H9 (cell line): ENCODE data around the gene KDM4C. TPM values are rescaled to one million over a fixed set of nuclear protein-coding genes. Genes with fewer than 3 reads are reported as not detected.

Experiments used
- DNase-seq: peaks from one replicate; pipeline ENCODE4 v3.0.0-alpha.2; 2017
- H2AFZ ChIP-seq: one replicate; pipeline ENCODE4 v1.6.1; 2013; ENCODE audit warnings: mild to moderate bottlenecking, low read length, control low read depth, moderate library complexity
- H2AK5ac ChIP-seq: 2 replicates; pipeline ENCODE4 v1.6.1; 2013; ENCODE audit warnings: low read length, control low read depth, mixed read lengths; ENCODE audit not compliant: insufficient read length
- H2BK120ac ChIP-seq: one replicate; pipeline ENCODE4 v1.6.1; 2013; ENCODE audit warnings: low read depth, mild to moderate bottlenecking, low read length, control low read depth, inconsistent platforms; ENCODE audit not compliant: poor library complexity, severe bottlenecking
- H2BK12ac ChIP-seq: 2 replicates; pipeline ENCODE4 v1.6.1; 2013; ENCODE audit warnings: low read length, control low read depth, mixed read lengths, low read depth; ENCODE audit not compliant: insufficient read length
- H2BK15ac ChIP-seq: 2 replicates; pipeline ENCODE4 v1.6.1; 2013; ENCODE audit warnings: low read depth, low read length, control low read depth
- H2BK20ac ChIP-seq: one replicate; pipeline ENCODE4 v1.6.1; 2013; ENCODE audit warnings: low read depth, mild to moderate bottlenecking, low read length, control low read depth, inconsistent platforms; ENCODE audit not compliant: poor library complexity, severe bottlenecking
- H2BK5ac ChIP-seq: 2 replicates; pipeline ENCODE4 v1.6.1; 2013; ENCODE audit warnings: low read length, control low read depth, mixed read lengths; ENCODE audit not compliant: insufficient read length
- H3K14ac ChIP-seq: 2 replicates; pipeline ENCODE4 v1.6.1; 2013; ENCODE audit warnings: low read length, control low read depth; ENCODE audit not compliant: insufficient read depth
- H3K18ac ChIP-seq: 2 replicates; pipeline ENCODE4 v1.6.1; 2013; ENCODE audit warnings: low read depth, mild to moderate bottlenecking, mixed read lengths, low read length, control low read depth; ENCODE audit not compliant: insufficient read length
- H3K23ac ChIP-seq: 2 replicates; pipeline ENCODE4 v1.6.1; 2013; ENCODE audit warnings: low read length, control low read depth, mixed read lengths, low read depth; ENCODE audit not compliant: insufficient read length
- H3K23me2 ChIP-seq: 2 replicates; pipeline ENCODE4 v1.6.1; 2013; ENCODE audit warnings: low read depth, mild to moderate bottlenecking, mixed read lengths, low read length, control low read depth; ENCODE audit not compliant: insufficient read length, poor library complexity, severe bottlenecking
- H3K27ac ChIP-seq: 2 replicates; pipeline ENCODE4 v1.5.1; 2013; ENCODE audit warnings: low read length, control low read depth, mixed read lengths, low read depth; ENCODE audit not compliant: insufficient read length
- H3K27me3 ChIP-seq: 2 replicates; pipeline ENCODE4 v1.6.1; 2013; ENCODE audit warnings: low read length, control low read depth, inconsistent platforms; ENCODE audit not compliant: insufficient read depth
- H3K4ac ChIP-seq: 2 replicates; pipeline ENCODE4 v1.6.1; 2013; ENCODE audit warnings: low read depth, mild to moderate bottlenecking, control low read depth, inconsistent platforms, low read length, moderate library complexity
- H3K4me1 ChIP-seq: 2 replicates; pipeline ENCODE4 v1.6.1; 2013; ENCODE audit warnings: low read length, control low read depth, inconsistent platforms; ENCODE audit not compliant: insufficient read depth
- H3K4me2 ChIP-seq: 2 replicates; pipeline ENCODE4 v1.6.1; 2013; ENCODE audit warnings: low read length, control low read depth, mixed read lengths; ENCODE audit not compliant: insufficient read length, insufficient read depth
- H3K56ac ChIP-seq: 2 replicates; pipeline ENCODE4 v1.6.1; 2013; ENCODE audit warnings: low read depth, mild to moderate bottlenecking, mixed read lengths, low read length, control low read depth; ENCODE audit not compliant: insufficient read length
- H3K79me1 ChIP-seq: 2 replicates; pipeline ENCODE4 v1.6.1; 2013; ENCODE audit warnings: low read depth, mild to moderate bottlenecking, moderate library complexity, low read length, control low read depth, inconsistent platforms; ENCODE audit not compliant: insufficient read depth, poor library complexity, severe bottlenecking
- H3K79me2 ChIP-seq: 2 replicates; pipeline ENCODE4 v1.6.1; 2013; ENCODE audit warnings: low read length, control low read depth, inconsistent platforms; ENCODE audit not compliant: insufficient read depth
- H3K9ac ChIP-seq: 2 replicates; pipeline ENCODE4 v1.6.1; 2013; ENCODE audit warnings: low read length, control low read depth, mixed read lengths; ENCODE audit not compliant: insufficient read length; ENCODE audit errors: extremely low read depth
- H3K9me3 ChIP-seq: one replicate; pipeline ENCODE4 v1.6.1; 2013; ENCODE audit warnings: low read depth, low read length, inconsistent platforms; ENCODE audit not compliant: control insufficient read depth
- H3T11ph ChIP-seq: one replicate; pipeline ENCODE4 v1.6.1; 2013; ENCODE audit warnings: mild to moderate bottlenecking, low read length, control low read depth, inconsistent platforms
- H4K20me1 ChIP-seq: one replicate; pipeline ENCODE4 v1.6.1; 2013; ENCODE audit not compliant: control insufficient read depth, insufficient read length, insufficient read depth
- H4K5ac ChIP-seq: 2 replicates; pipeline ENCODE4 v1.6.1; 2013; ENCODE audit warnings: low read depth, mild to moderate bottlenecking, mixed read lengths, low read length, control low read depth; ENCODE audit not compliant: insufficient read length
- H4K8ac ChIP-seq: replicated peaks from 2 replicates; pipeline ENCODE4 v1.6.1; 2013; ENCODE audit warnings: low read length, control low read depth, mixed read lengths, low read depth; ENCODE audit not compliant: insufficient read length
- H4K91ac ChIP-seq: 2 replicates; pipeline ENCODE4 v1.6.1; 2013; ENCODE audit warnings: low read depth, mild to moderate bottlenecking, moderate library complexity, mixed read lengths, low read length, control low read depth; ENCODE audit not compliant: insufficient read length
- H3K27ac Mint-ChIP-seq, 3 experiments: 2 replicates in 2 of 3; 3 replicates in 1 of 3; pipeline ENCODE4 v1.8.0; 2020 to 2021; ENCODE audit warnings: mixed read lengths in 3 of 3, mild to moderate bottlenecking in 1 of 3, moderate library complexity in 1 of 3
- H3K27me3 Mint-ChIP-seq: 2 replicates; pipeline ENCODE4 v1.8.0; 2021; ENCODE audit warnings: low read depth, mild to moderate bottlenecking, moderate library complexity, mixed read lengths
- H3K36me3 Mint-ChIP-seq, 3 experiments: 2 replicates in 2 of 3; 3 replicates in 1 of 3; pipeline ENCODE4 v1.8.0; 2020 to 2021; ENCODE audit warnings: low read depth in 3 of 3, mixed read lengths in 3 of 3; ENCODE audit not compliant: insufficient read depth in 1 of 3
- H3K4me1 Mint-ChIP-seq, 2 experiments: 2 replicates each; pipeline ENCODE4 v1.8.0; 2020; ENCODE audit warnings: mixed read lengths in 2 of 2
- H3K4me3 Mint-ChIP-seq, 2 experiments: 2 replicates in 1 of 2; 3 replicates in 1 of 2; pipeline ENCODE4 v1.8.0; 2020 to 2021; ENCODE audit warnings: mild to moderate bottlenecking in 2 of 2, mixed read lengths in 2 of 2, moderate library complexity in 1 of 2
- H3K9me3 Mint-ChIP-seq, 2 experiments: 2 replicates in 1 of 2; 3 replicates in 1 of 2; pipeline ENCODE4 v1.8.0; 2020; ENCODE audit warnings: mild to moderate bottlenecking in 2 of 2, mixed read lengths in 2 of 2, moderate library complexity in 1 of 2
- WGBS: extraction: QIAGEN DNeasy Blood & Tissue Kit; methylation state at CpG from one replicate; pipeline ENCODE4 v1.1.7; 2013; ENCODE audit warnings: missing lambda C conversion rate, low lambda C conversion rate, mixed read lengths; ENCODE audit not compliant: insufficient read length; ENCODE audit errors: extremely low coverage; 5-methylcytosine and 5-hydroxymethylcytosine counted together
- total RNA-seq: library from RNA; stranded (reverse); gene quantifications from 2 replicates; pipeline ENCODE4 v1.2.1, GENCODE V29; 2021
- TF ChIP-seq, protein P1 (sequence below): fragments of 200-600 bp; sonication (generic); conservative IDR thresholded peaks from 3 replicates; pipeline ENCODE4 v1.8.0; 2021; ENCODE audit warnings: antibody characterized with exemption, mild to moderate bottlenecking

KDM4C gene
- total RNA-seq, 1 experiment from 2014 or later, result 24.0 TPM

DNA sequence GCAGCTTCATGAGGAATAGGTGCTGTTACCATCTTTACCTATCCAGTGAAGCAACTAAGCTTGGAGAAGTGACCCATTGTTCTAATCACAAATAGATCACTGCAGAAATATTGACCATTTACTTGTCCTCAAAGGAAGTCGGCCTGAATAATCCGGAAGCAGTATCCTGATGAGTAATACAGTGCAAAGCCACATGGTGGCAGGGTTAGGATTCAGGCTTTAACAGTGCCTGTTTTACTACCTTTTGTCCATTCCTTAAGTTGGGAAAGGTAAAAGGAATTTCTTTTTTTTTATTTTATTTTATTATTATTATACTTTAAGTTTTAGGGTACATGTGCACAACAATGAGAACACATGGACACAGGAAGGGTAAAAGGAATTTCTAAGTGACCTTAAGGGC, 336.3 kb downstream of the KDM4C start:
- Histone ChIP-seq H3K9ac (no peak overlapping the region), H3K27ac (no peak overlapping the region), H2BK5ac (no peak overlapping the region), H3K4me1 (no peaks in the 10 kb centered on the region; the same call in 1 of the 2 replicates), H4K91ac (no peak overlapping the region), H3K27me3 (no peaks in the 10 kb centered on the region), H3K14ac (no peak overlapping the region), H3K4me2 (no peak overlapping the region), H3K4ac (no peak overlapping the region), H3K23ac (no peak overlapping the region), H2AK5ac (no peak overlapping the region), H2AFZ (no peak overlapping the region), H3K23me2 (no peaks in the 10 kb centered on the region), H4K5ac (no peak overlapping the region), H3K18ac (no peak overlapping the region), H3K79me1 (no peaks in the 10 kb centered on the region), H3K56ac (no peak overlapping the region), H4K8ac (no peak overlapping the region), H3K79me2 (no peaks in the 10 kb centered on the region), H2BK12ac (no peak overlapping the region), H2BK120ac (no peak overlapping the region), H2BK15ac (no peak overlapping the region), H4K20me1 (no peaks in the 10 kb centered on the region), H3K9me3 (no peaks in the 10 kb centered on the region), H3T11ph (no peak overlapping the region), H2BK20ac (no peak overlapping the region)
- H3K36me3 Mint-ChIP-seq, result peaks cover under 1 to 13% (median 6%) of the 10 kb centered on the region in 3 experiments; a peak in 6 of 7 replicates
- H3K4me3 Mint-ChIP-seq, result no peak overlapping the region
- peaks cover 9 to 14% of the 10 kb centered on the region in 2 experiments for H3K4me1 Mint-ChIP-seq
- DNase-seq, result no peak
- no peak overlapping the region for H3K27ac Mint-ChIP-seq
- H3K9me3 Mint-ChIP-seq, result peaks cover 3% of the 10 kb centered on the region in 2 experiments; a peak in 2 of 5 replicates
- WGBS, result no CpG with 5 or more reads among the region's 2 CpGs
- TF ChIP-seq, protein P1, sequence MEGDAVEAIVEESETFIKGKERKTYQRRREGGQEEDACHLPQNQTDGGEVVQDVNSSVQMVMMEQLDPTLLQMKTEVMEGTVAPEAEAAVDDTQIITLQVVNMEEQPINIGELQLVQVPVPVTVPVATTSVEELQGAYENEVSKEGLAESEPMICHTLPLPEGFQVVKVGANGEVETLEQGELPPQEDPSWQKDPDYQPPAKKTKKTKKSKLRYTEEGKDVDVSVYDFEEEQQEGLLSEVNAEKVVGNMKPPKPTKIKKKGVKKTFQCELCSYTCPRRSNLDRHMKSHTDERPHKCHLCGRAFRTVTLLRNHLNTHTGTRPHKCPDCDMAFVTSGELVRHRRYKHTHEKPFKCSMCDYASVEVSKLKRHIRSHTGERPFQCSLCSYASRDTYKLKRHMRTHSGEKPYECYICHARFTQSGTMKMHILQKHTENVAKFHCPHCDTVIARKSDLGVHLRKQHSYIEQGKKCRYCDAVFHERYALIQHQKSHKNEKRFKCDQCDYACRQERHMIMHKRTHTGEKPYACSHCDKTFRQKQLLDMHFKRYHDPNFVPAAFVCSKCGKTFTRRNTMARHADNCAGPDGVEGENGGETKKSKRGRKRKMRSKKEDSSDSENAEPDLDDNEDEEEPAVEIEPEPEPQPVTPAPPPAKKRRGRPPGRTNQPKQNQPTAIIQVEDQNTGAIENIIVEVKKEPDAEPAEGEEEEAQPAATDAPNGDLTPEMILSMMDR, result peak; percentile 76
- H3K27me3 Mint-ChIP-seq, result no peaks in the 10 kb centered on the region; the same call in 1 of the 2 replicates
